Mammary epithelial cell (primary cell): ENCODE measurements around the gene MYOZ2.

ENCODE experiments used
- EZH2 ChIP-seq: IDR thresholded peaks from 2 replicates; pipeline ENCODE4 v1.6.1; 2012; ENCODE audit warnings: low read length, inconsistent platforms, borderline replicate concordance
- TF ChIP-seq, protein P1 (sequence below), 2 donors: IDR thresholded peaks in 1 of 2; conservative IDR thresholded peaks in 1 of 2; 2 replicates each; pipeline ENCODE4 v1.5.1; 2011 to 2012; ENCODE audit warnings: inconsistent platforms in 2 of 2, low read length in 2 of 2, mild to moderate bottlenecking in 2 of 2, control low read depth in 1 of 2, low read depth in 1 of 2; ENCODE audit not compliant: insufficient read depth in 1 of 2; ENCODE audit errors: extremely low read depth in 1 of 2

- TF ChIP-seq EZH2, result no peak
- TF ChIP-seq, protein P1, sequence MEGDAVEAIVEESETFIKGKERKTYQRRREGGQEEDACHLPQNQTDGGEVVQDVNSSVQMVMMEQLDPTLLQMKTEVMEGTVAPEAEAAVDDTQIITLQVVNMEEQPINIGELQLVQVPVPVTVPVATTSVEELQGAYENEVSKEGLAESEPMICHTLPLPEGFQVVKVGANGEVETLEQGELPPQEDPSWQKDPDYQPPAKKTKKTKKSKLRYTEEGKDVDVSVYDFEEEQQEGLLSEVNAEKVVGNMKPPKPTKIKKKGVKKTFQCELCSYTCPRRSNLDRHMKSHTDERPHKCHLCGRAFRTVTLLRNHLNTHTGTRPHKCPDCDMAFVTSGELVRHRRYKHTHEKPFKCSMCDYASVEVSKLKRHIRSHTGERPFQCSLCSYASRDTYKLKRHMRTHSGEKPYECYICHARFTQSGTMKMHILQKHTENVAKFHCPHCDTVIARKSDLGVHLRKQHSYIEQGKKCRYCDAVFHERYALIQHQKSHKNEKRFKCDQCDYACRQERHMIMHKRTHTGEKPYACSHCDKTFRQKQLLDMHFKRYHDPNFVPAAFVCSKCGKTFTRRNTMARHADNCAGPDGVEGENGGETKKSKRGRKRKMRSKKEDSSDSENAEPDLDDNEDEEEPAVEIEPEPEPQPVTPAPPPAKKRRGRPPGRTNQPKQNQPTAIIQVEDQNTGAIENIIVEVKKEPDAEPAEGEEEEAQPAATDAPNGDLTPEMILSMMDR (conservative IDR thresholded peaks at IDR 0.05 in 1 of 2, IDR thresholded peaks at IDR 0.05 in 1 of 2; ENCODE audit: extremely low read depth in 1 of 2, insufficient read depth in 1 of 2, low read depth in 1 of 2, low read length in 2 of 2), result no peak
Observed at GRCh38 chr4:119132306-119132705, 3.3 kb upstream of the MYOZ2 start.
